IMR-90 (cell line): Measurements from ENCODE around the gene DUSP7. TPM values are rescaled to one million over a fixed set of nuclear protein-coding genes. Genes with fewer than 3 reads are reported as not detected.

Source experiments
- ATAC-seq: fragments of 200-7000 bp; cut with Tn5 transposase; 2 replicates; pipeline ENCODE4 v1.9.1; 2020; ENCODE audit warnings: low read depth, mild to moderate bottlenecking, moderate library complexity
- BruUV-seq: library from RNA; stranded (reverse); fragments of 400-500 nt; replicated peaks from 2 replicates; lab custom pipeline; 2021; lab: Mats Ljungman, UMichigan
- CTCF ChIA-PET: fragments of 300-600 bp; formaldehyde crosslinking; extraction: SDS; loops from one replicate; lab custom pipeline; 2021; ENCODE audit warnings: antibody characterized with exemption; lab: Yijun Ruan, JAX
- POLR2A ChIA-PET: fragments of 300-600 bp; sonication (Branson Sonifier 250); formaldehyde crosslinking; loops from one replicate; lab custom pipeline; 2022; ENCODE audit warnings: antibody characterized with exemption; ENCODE audit not compliant: unreplicated experiment; lab: Charles Lee
- DNase-seq: peaks from one replicate; pipeline ENCODE4 v3.0.0; 2013
- H2AFZ ChIP-seq: replicated peaks from 2 replicates; pipeline ENCODE3; 2013; ENCODE audit warnings: low read length, mild to moderate bottlenecking; ENCODE audit not compliant: poor library complexity
- H2AK5ac ChIP-seq: 2 replicates; pipeline ENCODE4 v1.6.1; 2013; ENCODE audit warnings: low read depth, low read length, inconsistent platforms
- H2AK9ac ChIP-seq: replicated peaks from 2 replicates; pipeline ENCODE3; 2013; ENCODE audit warnings: mild to moderate bottlenecking, low read depth, low read length, moderate library complexity; ENCODE audit not compliant: poor library complexity
- H2BK120ac ChIP-seq: 2 replicates; pipeline ENCODE4 v1.6.1; 2013; ENCODE audit warnings: low read depth, low read length, inconsistent platforms
- H2BK15ac ChIP-seq: 3 replicates; pipeline ENCODE4 v1.6.1; 2013; ENCODE audit warnings: low read depth, low read length, inconsistent platforms
- H2BK20ac ChIP-seq: 2 replicates; pipeline ENCODE4 v1.6.1; 2013; ENCODE audit warnings: low read depth, mild to moderate bottlenecking, inconsistent platforms, low read length, moderate library complexity
- H2BK5ac ChIP-seq: 2 replicates; pipeline ENCODE4 v1.6.1; 2013; ENCODE audit warnings: mild to moderate bottlenecking, low read depth, low read length, inconsistent platforms; ENCODE audit not compliant: poor library complexity, severe bottlenecking
- H3K14ac ChIP-seq: replicated peaks from 2 replicates; pipeline ENCODE4 v1.6.1; 2013; ENCODE audit warnings: low read depth, low read length, inconsistent platforms
- H3K18ac ChIP-seq: 2 replicates; pipeline ENCODE4 v1.6.1; 2013; ENCODE audit warnings: low read depth, low read length, control low read depth
- H3K23ac ChIP-seq: 2 replicates; pipeline ENCODE4 v1.6.1; 2013; ENCODE audit warnings: low read depth, low read length, inconsistent platforms
- H3K27ac ChIP-seq: 2 replicates; pipeline ENCODE4 v1.5.1; 2013; ENCODE audit warnings: mild to moderate bottlenecking, control low read depth, low read length; ENCODE audit not compliant: insufficient read depth
- H3K27me3 ChIP-seq: 2 replicates; pipeline ENCODE4 v1.6.1; 2013; ENCODE audit warnings: low read length; ENCODE audit not compliant: control insufficient read depth, insufficient read depth
- H3K36me3 ChIP-seq: 2 replicates; pipeline ENCODE4 v1.6.1; 2013; ENCODE audit warnings: low read length, mixed read lengths; ENCODE audit not compliant: control insufficient read depth, insufficient read depth
- H3K4ac ChIP-seq: 2 replicates; pipeline ENCODE4 v1.6.1; 2013; ENCODE audit warnings: low read depth, low read length, inconsistent platforms
- H3K4me1 ChIP-seq: 2 replicates; pipeline ENCODE4 v1.6.1; 2013; ENCODE audit warnings: low read length, mixed read lengths; ENCODE audit not compliant: control insufficient read depth, insufficient read depth
- H3K4me2 ChIP-seq: 2 replicates; pipeline ENCODE4 v1.6.1; 2013; ENCODE audit warnings: low read depth, mild to moderate bottlenecking, control low read depth, low read length, moderate library complexity
- H3K4me3 ChIP-seq: 2 replicates; pipeline ENCODE4 v1.5.1; 2013; ENCODE audit warnings: low read depth, mild to moderate bottlenecking, control low read depth, low read length, moderate library complexity; ENCODE audit not compliant: insufficient read depth
- H3K56ac ChIP-seq: 2 replicates; pipeline ENCODE4 v1.6.1; 2013; ENCODE audit warnings: low read length, inconsistent platforms; ENCODE audit not compliant: insufficient read depth; ENCODE audit errors: extremely low read depth
- H3K79me1 ChIP-seq, 2 experiments: 2 replicates each; pipeline ENCODE4 v1.6.1; 2013; ENCODE audit warnings: low read length in 2 of 2, inconsistent platforms in 1 of 2, low read depth in 1 of 2
- H3K9ac ChIP-seq: 2 replicates; pipeline ENCODE4 v1.6.1; 2013; ENCODE audit warnings: low read depth, low read length, control low read depth
- H3K9me1 ChIP-seq: 2 replicates; pipeline ENCODE4 v1.6.1; 2013; ENCODE audit warnings: low read length, inconsistent platforms; ENCODE audit not compliant: insufficient read depth
- H3K9me3 ChIP-seq: 2 replicates; pipeline ENCODE4 v1.6.1; 2013; ENCODE audit warnings: low read length; ENCODE audit not compliant: control insufficient read depth, insufficient read depth
- H4K20me1 ChIP-seq: 2 replicates; pipeline ENCODE4 v1.6.1; 2013; ENCODE audit warnings: low read length, inconsistent platforms; ENCODE audit not compliant: insufficient read depth
- H4K5ac ChIP-seq: 2 replicates; pipeline ENCODE4 v1.6.1; 2013; ENCODE audit warnings: mild to moderate bottlenecking, low read depth, low read length, control low read depth
- H4K8ac ChIP-seq, 2 experiments: 2 replicates each; pipeline ENCODE4 v1.6.1; 2013; ENCODE audit warnings: low read depth in 2 of 2, low read length in 2 of 2, control low read depth in 1 of 2, inconsistent platforms in 1 of 2
- H4K91ac ChIP-seq: 2 replicates; pipeline ENCODE4 v1.6.1; 2013; ENCODE audit warnings: low read depth, low read length, inconsistent platforms; ENCODE audit not compliant: insufficient read depth
- BHLHE40 ChIP-seq: fragments of 150-350 bp; IDR thresholded peaks from 2 replicates; pipeline ENCODE4 v1.6.1; 2016; ENCODE audit warnings: mild to moderate bottlenecking, low read depth, low read length
- CEBPB ChIP-seq: IDR thresholded peaks from 2 replicates; pipeline ENCODE4 v1.6.1; 2012; ENCODE audit warnings: low read depth, low read length, improper control_type of control experiment
- CHD1 ChIP-seq: IDR thresholded peaks from 2 replicates; pipeline ENCODE4 v1.6.1; 2012; ENCODE audit warnings: low read depth, low read length, improper control_type of control experiment
- FOS ChIP-seq: fragments of 150-350 bp; IDR thresholded peaks from 2 replicates; pipeline ENCODE4 v1.6.1; 2016; ENCODE audit warnings: low read depth, low read length
- MAFK ChIP-seq: IDR thresholded peaks from 2 replicates; pipeline ENCODE4 v1.6.1; 2012; ENCODE audit warnings: low read depth, low read length, improper control_type of control experiment
- MAZ ChIP-seq: IDR thresholded peaks from 2 replicates; pipeline ENCODE4 v1.6.1; 2012; ENCODE audit warnings: low read depth, mild to moderate bottlenecking, low read length, improper control_type of control experiment, moderate library complexity, borderline replicate concordance
- MXI1 ChIP-seq: IDR thresholded peaks from 2 replicates; pipeline ENCODE4 v1.6.1; 2012; ENCODE audit warnings: low read depth, mild to moderate bottlenecking, low read length, moderate library complexity, borderline replicate concordance
- NFE2L2 ChIP-seq: fragments of 150-350 bp; IDR thresholded peaks from 2 replicates; pipeline ENCODE4 v1.6.1; 2016; ENCODE audit warnings: low read depth, mild to moderate bottlenecking, low read length
- POLR2A ChIP-seq: IDR thresholded peaks from 2 replicates; pipeline ENCODE4 v1.6.1; 2012; ENCODE audit warnings: mild to moderate bottlenecking, low read depth, low read length
- RAD21 ChIP-seq: IDR thresholded peaks from 2 replicates; pipeline ENCODE4 v1.6.1; 2012; ENCODE audit warnings: low read length, improper control_type of control experiment
- RCOR1 ChIP-seq: IDR thresholded peaks from 2 replicates; pipeline ENCODE4 v1.6.1; 2012; ENCODE audit warnings: mild to moderate bottlenecking, low read length, improper control_type of control experiment; ENCODE audit not compliant: insufficient replicate concordance
- RFX5 ChIP-seq: IDR thresholded peaks from 2 replicates; pipeline ENCODE4 v1.8.0; 2012; ENCODE audit warnings: low read depth, mild to moderate bottlenecking, low read length, moderate library complexity
- SMC3 ChIP-seq: fragments of 150-350 bp; IDR thresholded peaks from 2 replicates; pipeline ENCODE4 v1.6.1; 2016; ENCODE audit warnings: low read depth, mild to moderate bottlenecking, antibody characterized with exemption, low read length, moderate library complexity
- WGBS, 2 experiments: methylation state at CpG; one replicate each; pipeline versions ENCODE4 v1.1.5 to v1.1.7; 2013; ENCODE audit warnings: missing lambda C conversion rate in 2 of 2; ENCODE audit not compliant: insufficient read length in 1 of 2; ENCODE audit errors: extremely low coverage in 2 of 2; 5-methylcytosine and 5-hydroxymethylcytosine counted together
- dilution Hi-C: fragments of 300-500 bp; cut with HindIII; formaldehyde crosslinking; loops from one replicate; pipeline ENCODE4 v1.14.3; 2018; ENCODE audit warnings: low sequenced_read_pairs; ENCODE audit not compliant: unreplicated experiment
- in situ Hi-C: fragments of 300-500 bp; cut with MboI; formaldehyde crosslinking; loops from 3 replicates; pipeline ENCODE4 v1.14.3; 2019; ENCODE audit warnings: low sequenced_read_pairs, inconsistent platforms, mixed read lengths
- intact Hi-C: fragments of 100-400 bp; cut with micrococcal nuclease; formaldehyde crosslinking; loops from 2 replicates; pipeline ENCODE4 v1.10.0; 2022
- polyA plus RNA-seq, 3 experiments: library from polyadenylated mRNA; depleted of rRNA; stranded (reverse); fragments of >200 nt; gene quantifications; 2 replicates each; pipeline ENCODE4 v1.2.3, GENCODE V29; 2012; ENCODE audit warnings: low replicate concordance in 1 of 3
- total RNA-seq: library from RNA; depleted of rRNA; stranded (reverse); fragments of >200 nt; gene quantifications from 2 replicates; pipeline ENCODE4 v1.2.3, GENCODE V29; 2012
- TF ChIP-seq, protein P1 (sequence below): fragments of 150-350 bp; IDR thresholded peaks from 2 replicates; pipeline ENCODE4 v1.6.1; 2016; ENCODE audit warnings: low read depth, mild to moderate bottlenecking, low read length, moderate library complexity, borderline replicate concordance
- TF ChIP-seq, protein P2 (sequence below): conservative IDR thresholded peaks from 2 replicates; pipeline ENCODE4 v1.5.1; 2012; ENCODE audit warnings: mild to moderate bottlenecking, low read depth, low read length, improper control_type of control experiment

The DUSP7 gene
- total and polyA plus RNA-seq, 2 of the 4 experiments (the other 2 are of a cell fraction): 9.3 to 24.0 TPM

DNA sequence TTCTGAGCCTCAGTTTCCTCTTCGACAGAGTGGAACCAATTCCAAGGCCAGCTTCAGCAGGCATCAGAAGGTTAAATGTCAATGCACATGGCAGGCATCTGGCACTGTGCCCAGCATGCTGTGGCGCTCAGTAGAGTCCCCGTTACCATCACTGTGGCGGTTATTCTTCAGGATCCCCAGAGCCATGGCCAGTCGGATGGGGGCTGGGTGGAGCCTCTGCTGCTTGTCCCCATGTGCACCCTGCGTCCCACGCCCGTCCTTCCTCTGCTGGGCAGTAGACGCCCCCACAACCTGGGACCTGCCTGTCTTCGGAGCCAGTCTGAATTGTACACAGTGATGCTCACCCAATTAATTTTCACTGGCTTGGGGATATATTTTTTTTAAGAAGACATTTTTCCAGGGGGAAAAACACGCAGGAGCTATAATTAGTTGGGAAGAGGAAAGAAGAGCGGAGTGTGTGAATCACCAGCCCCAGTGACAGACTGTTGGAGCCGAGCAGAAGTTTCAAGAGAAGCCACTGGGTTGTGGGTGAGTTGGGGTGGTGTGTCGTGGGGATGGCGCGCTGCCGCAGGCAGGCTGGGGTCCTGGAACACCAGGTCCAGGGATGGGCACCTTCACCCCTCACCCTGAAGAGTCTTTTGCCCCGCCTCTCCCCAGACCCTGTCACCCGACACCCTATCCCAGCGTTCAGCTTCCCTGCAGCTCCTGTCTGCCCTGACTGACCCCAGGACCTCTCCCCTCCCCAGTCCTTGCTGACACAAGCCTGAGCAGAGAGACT, 33.9 kb downstream of the DUSP7 start:
- Histone ChIP-seq H3K79me1 (no peaks in the 10 kb centered on the region), H3K18ac (no peak overlapping the region), H2BK20ac (0 out of 2 replicates have a peak overlapping the region, but pooled peaks have one; percentile 29), H2AFZ (peak overlapping the region; percentile 81), H4K8ac (peak overlapping the region in 1 of 2 experiments; percentile 37; a peak in 1 of 4 replicates), H3K4me1 (peaks cover 10% of the 10 kb centered on the region), H2BK15ac (peak overlapping the region; percentile 21; the same call in 1 of the 3 replicates), H3K36me3 (no peaks in the 10 kb centered on the region), H3K27ac (no peak overlapping the region), H2BK120ac (no peak overlapping the region), H3K4ac (no peak overlapping the region), H3K4me3 (no peak overlapping the region), H3K56ac (no peak overlapping the region), H3K23ac (no peak overlapping the region), H3K9me3 (no peaks in the 10 kb centered on the region), H3K14ac (no peak overlapping the region; the same call in 1 of the 2 replicates), H3K27me3 (no peaks in the 10 kb centered on the region), H4K91ac (no peak overlapping the region; the same call in 1 of the 2 replicates), H3K9ac (no peak overlapping the region), H2AK5ac (peak overlapping the region; percentile 70; the same call in 1 of the 2 replicates), H3K9me1 (0 out of 2 replicates have a peak, but pooled peaks cover 14% of the 10 kb centered on the region), H4K20me1 (no peaks in the 10 kb centered on the region), H4K5ac (no peak overlapping the region), H2BK5ac (no peak overlapping the region), H2AK9ac (peak overlapping the region; percentile 5), H3K4me2 (0 out of 2 replicates have a peak overlapping the region, but pooled peaks have one; percentile 5)
- in situ Hi-C loops (no loop called here), dilution Hi-C loops (no loop called here), intact Hi-C loops (no loop called here)
- ATAC-seq (peak; percentile 75), DNase-seq (peak; percentile 38)
- BruUV-seq: no TSS peak
- CTCF ChIA-PET: interaction anchor here (1.0 kb wide), 1 partner anchor 31 kb away, joined by 3 read pairs; no protein-coding TSS in a partner anchor
- POLR2A ChIA-PET: no interaction called here
- 52% methylated on average over 8 of the region's 20 CpGs; no CpG with 5 or more reads in 1 of the 2 experiments for WGBS, 2 experiments
- TF ChIP-seq, protein P1, sequence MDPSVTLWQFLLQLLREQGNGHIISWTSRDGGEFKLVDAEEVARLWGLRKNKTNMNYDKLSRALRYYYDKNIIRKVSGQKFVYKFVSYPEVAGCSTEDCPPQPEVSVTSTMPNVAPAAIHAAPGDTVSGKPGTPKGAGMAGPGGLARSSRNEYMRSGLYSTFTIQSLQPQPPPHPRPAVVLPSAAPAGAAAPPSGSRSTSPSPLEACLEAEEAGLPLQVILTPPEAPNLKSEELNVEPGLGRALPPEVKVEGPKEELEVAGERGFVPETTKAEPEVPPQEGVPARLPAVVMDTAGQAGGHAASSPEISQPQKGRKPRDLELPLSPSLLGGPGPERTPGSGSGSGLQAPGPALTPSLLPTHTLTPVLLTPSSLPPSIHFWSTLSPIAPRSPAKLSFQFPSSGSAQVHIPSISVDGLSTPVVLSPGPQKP: no peak
- TF ChIP-seq POLR2A: no peak
- TF ChIP-seq, protein P2, sequence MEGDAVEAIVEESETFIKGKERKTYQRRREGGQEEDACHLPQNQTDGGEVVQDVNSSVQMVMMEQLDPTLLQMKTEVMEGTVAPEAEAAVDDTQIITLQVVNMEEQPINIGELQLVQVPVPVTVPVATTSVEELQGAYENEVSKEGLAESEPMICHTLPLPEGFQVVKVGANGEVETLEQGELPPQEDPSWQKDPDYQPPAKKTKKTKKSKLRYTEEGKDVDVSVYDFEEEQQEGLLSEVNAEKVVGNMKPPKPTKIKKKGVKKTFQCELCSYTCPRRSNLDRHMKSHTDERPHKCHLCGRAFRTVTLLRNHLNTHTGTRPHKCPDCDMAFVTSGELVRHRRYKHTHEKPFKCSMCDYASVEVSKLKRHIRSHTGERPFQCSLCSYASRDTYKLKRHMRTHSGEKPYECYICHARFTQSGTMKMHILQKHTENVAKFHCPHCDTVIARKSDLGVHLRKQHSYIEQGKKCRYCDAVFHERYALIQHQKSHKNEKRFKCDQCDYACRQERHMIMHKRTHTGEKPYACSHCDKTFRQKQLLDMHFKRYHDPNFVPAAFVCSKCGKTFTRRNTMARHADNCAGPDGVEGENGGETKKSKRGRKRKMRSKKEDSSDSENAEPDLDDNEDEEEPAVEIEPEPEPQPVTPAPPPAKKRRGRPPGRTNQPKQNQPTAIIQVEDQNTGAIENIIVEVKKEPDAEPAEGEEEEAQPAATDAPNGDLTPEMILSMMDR: no peak
- TF ChIP-seq MXI1: no peak
- no peak for TF ChIP-seq CHD1
- TF ChIP-seq MAZ: no peak
- TF ChIP-seq NFE2L2: no peak
- TF ChIP-seq RCOR1: no peak
- no peak for TF ChIP-seq RAD21
- TF ChIP-seq MAFK: no peak
- TF ChIP-seq FOS: no peak
- no peak for TF ChIP-seq SMC3
- TF ChIP-seq CEBPB: no peak
- no peak for TF ChIP-seq BHLHE40
- TF ChIP-seq RFX5: no peak
